MM.1S (cell line): Measurements from ENCODE around the gene ZNF462.

Experiments used
- DNase-seq: peaks from one replicate; pipeline ENCODE4 v3.0.0-alpha.2; 2015
- H2AFZ ChIP-seq: fragments of 300-600 bp; sonication (generic); 2 replicates; pipeline ENCODE4 v1.6.0; 2016; ENCODE audit warnings: antibody characterized with exemption, low read length
- H3F3A ChIP-seq: fragments of 300-600 bp; sonication (generic); 2 replicates; pipeline ENCODE4 v1.6.1; 2016; ENCODE audit warnings: mild to moderate bottlenecking, antibody characterized with exemption, low read length, moderate library complexity, mixed read lengths; ENCODE audit not compliant: insufficient read depth
- H3K27ac ChIP-seq: fragments of 300-600 bp; sonication (generic); 2 replicates; pipeline ENCODE4 v1.5.1; 2016; ENCODE audit warnings: mild to moderate bottlenecking, low read length
- H3K27me3 ChIP-seq: fragments of 300-600 bp; sonication (generic); replicated peaks from 2 replicates; pipeline ENCODE4 v1.6.0; 2016; ENCODE audit warnings: low read length; ENCODE audit not compliant: insufficient read depth
- H3K36me3 ChIP-seq: fragments of 300-600 bp; sonication (generic); replicated peaks from 2 replicates; pipeline ENCODE4 v1.6.1; 2016; ENCODE audit warnings: mild to moderate bottlenecking, low read length, mixed read lengths; ENCODE audit not compliant: insufficient read depth
- H3K4me1 ChIP-seq: fragments of 300-600 bp; sonication (generic); 2 replicates; pipeline ENCODE4 v1.6.1; 2016; ENCODE audit warnings: low read length, mixed read lengths
- H3K4me2 ChIP-seq: fragments of 300-600 bp; sonication (generic); 2 replicates; pipeline ENCODE4 v1.6.0; 2016; ENCODE audit warnings: low read depth, low read length
- H3K4me3 ChIP-seq: fragments of 300-600 bp; sonication (generic); 2 replicates; pipeline ENCODE4 v1.5.1; 2016; ENCODE audit warnings: low read length, mixed read lengths
- H3K79me2 ChIP-seq: fragments of 300-600 bp; sonication (generic); 2 replicates; pipeline ENCODE4 v1.6.1; 2016; ENCODE audit warnings: mixed run types, low read length, mixed read lengths
- H3K9ac ChIP-seq: fragments of 300-600 bp; sonication (generic); 2 replicates; pipeline ENCODE4 v1.6.1; 2016; ENCODE audit warnings: low read length, mixed read lengths
- H3K9me2 ChIP-seq: fragments of 300-600 bp; sonication (generic); replicated peaks from 2 replicates; pipeline ENCODE4 v1.6.1; 2016; ENCODE audit warnings: mild to moderate bottlenecking, low read length, mixed read lengths; ENCODE audit not compliant: insufficient read depth
- H3K9me3 ChIP-seq: fragments of 300-600 bp; sonication (generic); replicated peaks from 2 replicates; pipeline ENCODE4 v1.6.1; 2016; ENCODE audit warnings: mild to moderate bottlenecking, low read length, mixed read lengths; ENCODE audit not compliant: insufficient read depth
- H4K20me1 ChIP-seq: fragments of 300-600 bp; sonication (generic); 2 replicates; pipeline ENCODE4 v1.6.1; 2016; ENCODE audit warnings: mild to moderate bottlenecking, low read length, moderate library complexity, mixed read lengths; ENCODE audit not compliant: insufficient read depth
- CTCF ChIP-seq: fragments of 300-600 bp; sonication (generic); IDR thresholded peaks from 2 replicates; pipeline ENCODE4 v1.5.1; 2016; ENCODE audit warnings: antibody characterized with exemption, low read length, mixed read lengths
- EZH2 ChIP-seq: fragments of 300-600 bp; sonication (generic); optimal IDR thresholded peaks from 2 replicates; pipeline ENCODE3; 2017; ENCODE audit warnings: low read depth, mild to moderate bottlenecking, antibody characterized with exemption, low read length, mixed read lengths
- EZH2phosphoT487 ChIP-seq: fragments of 300-600 bp; sonication (generic); IDR thresholded peaks from 2 replicates; pipeline ENCODE4 v1.6.1; 2018; ENCODE audit warnings: antibody characterized with exemption, low read length

Gene ZNF462

GRCh38 chr9:106929471-106930177 lies 66.7 kb downstream of the ZNF462 start:
- no peak overlapping the region for H3K4me2 ChIP-seq
- H3F3A ChIP-seq, result no peaks in the 10 kb centered on the region
- H3K9ac ChIP-seq, result no peak overlapping the region
- H3K9me3 ChIP-seq, result no peaks in the 10 kb centered on the region
- H3K27ac ChIP-seq, result no peak overlapping the region
- no peaks in the 10 kb centered on the region for H3K4me1 ChIP-seq
- TF ChIP-seq CTCF, result no peak
- TF ChIP-seq EZH2, result no peak
- no peak for TF ChIP-seq EZH2phosphoT487
- no peaks in the 10 kb centered on the region for H3K79me2 ChIP-seq
- H3K27me3 ChIP-seq, result no peaks in the 10 kb centered on the region
- no peak for DNase-seq
- H3K9me2 ChIP-seq, result no peaks in the 10 kb centered on the region
- H4K20me1 ChIP-seq, result no peaks in the 10 kb centered on the region
- H2AFZ ChIP-seq, result no peak overlapping the region
- H3K4me3 ChIP-seq, result no peak overlapping the region
- H3K36me3 ChIP-seq, result no peaks in the 10 kb centered on the region

GRCh38 chr9:106930477-106930876 lies 67.5 kb downstream of the ZNF462 start:
- no peak overlapping the region for H3K4me2 ChIP-seq
- H3K79me2 ChIP-seq, result no peaks in the 10 kb centered on the region
- H3K27me3 ChIP-seq, result no peaks in the 10 kb centered on the region
- no peak for DNase-seq
- no peak overlapping the region for H3K27ac ChIP-seq
- TF ChIP-seq EZH2 (no peak), EZH2phosphoT487 (no peak), CTCF (no peak)
- no peak overlapping the region for H3K4me3 ChIP-seq
- H3K9me2 ChIP-seq, result no peaks in the 10 kb centered on the region
- no peak overlapping the region for H3K9ac ChIP-seq
- no peaks in the 10 kb centered on the region for H3K4me1 ChIP-seq
- no peaks in the 10 kb centered on the region for H3F3A ChIP-seq
- H3K36me3 ChIP-seq, result no peaks in the 10 kb centered on the region
- H2AFZ ChIP-seq, result no peak overlapping the region
- no peaks in the 10 kb centered on the region for H3K9me3 ChIP-seq
- no peaks in the 10 kb centered on the region for H4K20me1 ChIP-seq

- Histone ChIP-seq H4K20me1 (no peaks in the 10 kb centered on the region), H3K9me2 (no peaks in the 10 kb centered on the region), H3K9ac (no peak overlapping the region), H3F3A (no peaks in the 10 kb centered on the region), H3K36me3 (no peaks in the 10 kb centered on the region), H3K27ac (no peak overlapping the region), H3K4me1 (no peaks in the 10 kb centered on the region), H3K79me2 (no peaks in the 10 kb centered on the region), H3K9me3 (no peaks in the 10 kb centered on the region), H3K4me2 (no peak overlapping the region), H2AFZ (no peak overlapping the region), H3K27me3 (no peaks in the 10 kb centered on the region), H3K4me3 (no peak overlapping the region)
- no peak for DNase-seq
- TF ChIP-seq EZH2 (no peak), CTCF (no peak), EZH2phosphoT487 (no peak)
Observed at GRCh38 chr9:106931466-106931865, 68.5 kb downstream of the ZNF462 start.
